NCI-H446 treated with DMSO at 0.1 percent for 48 hours (cell line): ENCODE results near the gene LRRC4C.

ENCODE experiments used
- DNase-seq: peaks from one replicate; lab custom pipeline; 2025; lab: John Stamatoyannopoulos, UW

LRRC4C gene

GRCh38 chr11:40291329-40291728 is 1168.1 kb downstream of the LRRC4C start:
- no peak for DNase-seq

- DNase-seq, result no peak
Measured at GRCh38 chr11:40290171-40290631, 1169.3 kb downstream of the LRRC4C start.

GRCh38 chr11:40289370-40289769 is 1170.1 kb downstream of the LRRC4C start:
- DNase-seq, result no peak

GRCh38 chr11:40287916-40288803 is 1171.3 kb downstream of the LRRC4C start:
- no peak for DNase-seq

- DNase-seq, result no peak
Measured at GRCh38 chr11:40286137-40286536, 1173.3 kb downstream of the LRRC4C start.

- no peak for DNase-seq
Measured at GRCh38 chr11:40285558-40285957, 1173.9 kb downstream of the LRRC4C start.

- no peak for DNase-seq
Measured at GRCh38 chr11:40281052-40281580, 1178.3 kb downstream of the LRRC4C start.

GRCh38 chr11:40280159-40281051 is 1179.0 kb downstream of the LRRC4C start:
- peak; percentile 40 for DNase-seq

GRCh38 chr11:40276960-40277359 is 1182.5 kb downstream of the LRRC4C start:
- DNase-seq, result no peak

GRCh38 chr11:40274017-40274416 is 1185.4 kb downstream of the LRRC4C start:
- no peak for DNase-seq

- DNase-seq, result no peak
Measured at GRCh38 chr11:40273192-40273732, 1186.2 kb downstream of the LRRC4C start.

- DNase-seq, result no peak
Measured at GRCh38 chr11:40271361-40271760, 1188.1 kb downstream of the LRRC4C start.

GRCh38 chr11:40269865-40270264 is 1189.6 kb downstream of the LRRC4C start:
- no peak for DNase-seq

- no peak for DNase-seq
Measured at GRCh38 chr11:40268551-40268950, 1190.9 kb downstream of the LRRC4C start.

GRCh38 chr11:40255457-40255856 is 1204.0 kb downstream of the LRRC4C start:
- no peak for DNase-seq

- no peak for DNase-seq
Measured at GRCh38 chr11:40253166-40253565, 1206.3 kb downstream of the LRRC4C start.

GRCh38 chr11:40252236-40252635 is 1207.2 kb downstream of the LRRC4C start:
- no peak for DNase-seq

GRCh38 chr11:40246983-40247382 is 1212.5 kb downstream of the LRRC4C start:
- DNase-seq, result no peak

- DNase-seq, result no peak
Measured at GRCh38 chr11:40241524-40242051, 1217.9 kb downstream of the LRRC4C start.

- DNase-seq, result no peak
Measured at GRCh38 chr11:40240284-40240683, 1219.2 kb downstream of the LRRC4C start.

GRCh38 chr11:40236526-40236925 is 1222.9 kb downstream of the LRRC4C start:
- no peak for DNase-seq

- DNase-seq, result no peak
Measured at GRCh38 chr11:40235841-40236240, 1223.6 kb downstream of the LRRC4C start.
